VCaP (cell line): Measurements from ENCODE around the gene CDK11A.
A peak's percentile ranks its signal among the peaks of the same experiment; 100 is the strongest.
"Not testable (repeated sequence)": the region's sequence is repeated elsewhere in the genome, so short reads cannot be mapped to it uniquely, and the experiment has no call there.

Experiments
- H3K27ac ChIP-seq: fragments of 450-650 bp; 2 replicates; pipeline ENCODE4 v1.5.1; 2017
- CTCF ChIP-seq: fragments of 450-650 bp; conservative IDR thresholded peaks from 2 replicates; pipeline ENCODE4 v1.5.1; 2017; ENCODE audit warnings: mild to moderate bottlenecking, moderate library complexity

The CDK11A gene

DNA sequence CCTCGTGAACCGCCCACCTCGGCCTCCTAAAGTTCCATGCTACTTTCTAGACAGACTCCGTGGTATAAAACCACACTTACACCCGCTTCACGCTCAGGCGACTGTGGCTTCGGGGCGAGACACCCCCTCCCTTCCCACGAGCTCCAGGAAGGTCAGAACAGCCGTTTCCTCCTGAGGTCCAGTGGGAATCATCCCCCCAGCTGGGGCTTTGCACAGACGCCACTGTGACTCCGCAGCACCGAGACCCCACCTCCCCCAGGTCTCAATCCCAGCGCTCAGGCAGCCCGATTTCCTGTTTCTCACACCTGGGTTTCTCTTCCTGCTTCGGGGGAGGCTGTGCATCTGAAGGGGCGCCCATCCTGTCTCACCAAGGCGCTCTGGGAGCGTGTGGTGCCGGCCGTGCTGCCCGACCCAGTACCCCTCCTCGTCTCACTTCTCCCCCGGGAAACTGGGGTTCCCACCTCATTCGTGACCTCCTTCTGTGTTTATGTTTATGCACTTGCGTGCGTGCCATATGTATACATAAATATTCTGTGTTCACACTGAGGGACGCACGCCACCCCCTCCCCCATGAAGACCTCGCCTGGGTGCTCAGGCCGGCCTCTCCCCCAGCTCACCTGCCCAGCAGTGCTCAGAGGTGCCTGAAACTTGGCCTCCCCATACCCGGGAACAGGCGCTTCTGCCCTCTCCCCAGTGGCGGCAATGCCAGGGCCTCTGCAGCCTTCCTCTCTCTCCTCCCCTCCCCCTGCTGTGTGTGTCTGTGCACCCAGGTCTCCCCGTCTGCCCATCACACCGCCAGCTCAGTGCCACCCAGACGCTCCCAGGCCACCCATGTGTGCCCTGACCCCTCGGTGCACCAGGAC lies 46.2 kb downstream of the CDK11A start:
- H3K27ac ChIP-seq = peak overlapping the region; percentile 30
- TF ChIP-seq CTCF = no peak

DNA sequence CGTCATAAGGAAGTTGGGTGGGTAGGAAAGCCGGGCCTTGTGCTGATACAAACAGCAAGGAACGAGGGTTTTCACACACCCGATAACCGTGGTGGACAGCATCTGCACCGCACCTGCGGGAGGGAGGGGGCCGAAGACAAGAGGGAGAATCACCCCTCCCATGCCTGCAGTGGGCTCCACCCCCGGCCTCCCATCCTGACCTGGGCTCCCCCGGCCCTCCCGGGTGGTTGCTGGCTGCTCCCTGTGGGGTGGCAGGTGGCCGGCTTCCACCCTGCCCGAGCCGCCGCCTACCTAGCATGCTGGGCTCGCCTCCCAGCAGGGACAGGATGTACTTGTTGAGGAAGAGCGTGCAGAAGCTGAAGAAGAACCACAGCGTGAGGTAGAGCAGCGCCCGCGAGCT lies 48.1 kb downstream of the CDK11A start:
- H3K27ac ChIP-seq = not testable (repeated sequence)

- H3K27ac ChIP-seq = not testable (repeated sequence)
These were observed 48.9 kb downstream of the CDK11A start for GRCh38 chr1:1675218-1675617.

GRCh38 chr1:1674806-1675205 lies 49.4 kb downstream of the CDK11A start:
- H3K27ac ChIP-seq = not testable (repeated sequence)

DNA sequence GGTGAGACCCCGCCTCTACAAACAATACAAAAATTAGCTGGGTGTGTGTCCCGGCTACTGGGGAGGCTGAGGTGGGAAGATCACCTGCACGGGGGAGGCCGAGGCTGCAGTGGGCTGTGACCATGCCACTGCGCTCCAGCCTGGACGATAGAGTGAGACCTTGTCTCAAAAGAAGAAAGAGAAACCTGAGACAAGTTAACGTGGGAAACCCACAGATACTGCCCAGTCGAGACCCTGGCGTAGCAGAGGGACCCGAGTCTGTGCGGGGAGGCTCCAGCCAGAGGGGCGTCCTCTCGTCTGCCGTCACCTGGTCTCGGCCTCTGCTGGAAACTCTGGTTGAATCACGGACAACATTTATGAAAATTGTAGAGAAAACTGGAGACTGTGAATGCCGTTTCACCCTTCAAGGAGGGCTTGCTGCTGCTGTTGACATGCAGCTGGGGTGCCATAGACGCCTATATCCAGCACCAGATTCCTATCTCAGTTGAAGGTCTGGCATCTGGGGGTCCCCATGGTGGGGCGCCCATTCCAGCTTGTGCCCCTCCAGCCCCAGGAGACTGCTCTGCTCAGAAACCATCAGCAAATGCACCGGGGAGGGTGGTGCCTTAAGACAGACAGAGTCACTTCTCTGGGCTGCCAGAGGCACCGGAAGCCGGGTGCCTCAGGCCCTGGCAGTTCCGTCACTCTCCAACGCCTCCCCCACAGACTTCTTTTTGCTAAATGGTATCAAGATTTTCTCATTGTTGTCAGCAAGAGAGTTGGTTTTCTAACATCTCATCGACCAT lies 51.8 kb downstream of the CDK11A start:
- TF ChIP-seq CTCF = no peak
- H3K27ac ChIP-seq = no peak overlapping the region

DNA sequence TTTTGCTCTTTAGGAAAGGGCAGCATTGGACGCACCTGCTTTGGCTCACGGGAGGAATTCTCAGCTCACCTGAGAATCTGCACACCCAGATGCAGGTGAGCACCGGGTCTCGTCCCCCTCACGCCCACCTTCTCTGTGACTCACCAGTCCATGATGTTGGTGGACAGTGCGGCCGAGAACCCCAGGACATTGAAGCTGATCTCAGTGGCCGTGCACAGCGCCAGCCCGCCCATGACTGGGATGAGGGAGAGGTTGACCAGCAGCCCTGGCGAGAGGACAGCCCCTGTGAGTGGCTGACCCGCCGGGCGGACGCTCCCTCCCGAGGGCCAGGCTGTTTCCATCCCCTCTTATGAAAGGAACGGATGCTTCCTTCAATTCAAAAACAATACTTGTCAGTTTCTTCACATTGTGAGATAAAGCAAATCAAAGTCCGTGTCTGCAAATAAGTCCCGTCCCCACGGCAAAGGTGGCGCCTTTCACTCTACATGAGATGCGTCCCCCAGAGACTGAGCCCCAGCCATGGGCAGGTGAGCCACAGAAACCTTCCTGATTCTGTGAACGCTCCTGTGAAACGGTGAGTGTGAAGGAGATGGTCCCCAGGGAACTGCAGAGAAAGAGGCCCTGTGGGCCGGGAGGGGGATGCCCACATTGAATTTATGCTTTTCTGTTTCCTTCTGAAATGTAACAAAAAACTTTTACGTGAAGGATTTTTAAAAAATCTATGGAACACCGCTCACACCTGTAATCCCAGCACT lies 52.6 kb downstream of the CDK11A start:
- H3K27ac ChIP-seq = no peak overlapping the region
- no peak for TF ChIP-seq CTCF

DNA sequence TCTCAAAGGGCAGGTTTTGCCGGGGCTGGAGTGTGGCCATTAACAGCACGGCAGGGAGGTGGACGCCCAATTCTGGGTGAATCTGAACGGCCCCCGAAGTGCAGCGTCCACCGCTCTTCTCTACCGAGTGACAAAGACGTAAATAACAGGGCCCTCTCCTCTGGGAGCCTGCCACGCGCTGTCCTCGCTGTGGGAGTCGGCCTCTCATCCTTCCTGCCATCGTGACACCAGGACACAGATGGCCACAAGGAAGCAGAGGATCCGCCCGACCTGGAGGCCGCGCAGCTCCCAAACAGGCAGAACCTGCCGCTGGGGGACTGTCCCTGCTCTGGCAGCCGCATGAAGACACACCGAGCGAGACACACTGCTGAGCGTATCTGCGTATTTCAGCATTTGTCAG lies 53.3 kb downstream of the CDK11A start:
- no peak overlapping the region for H3K27ac ChIP-seq
- TF ChIP-seq CTCF = no peak

- TF ChIP-seq CTCF = no peak
These were observed 54.4 kb downstream of the CDK11A start for GRCh38 chr1:1669468-1670440.

More at GRCh38 chr1:1669468-1670440, 54.4 kb downstream of the CDK11A start:
- H3K27ac ChIP-seq = no peak overlapping the region
